GM19351 (cell line): Measurements from ENCODE around the gene NFKBIZ.

Experiments
- ATAC-seq: cut with Tn5 transposase; IDR thresholded peaks from one replicate; pipeline ENCODE4 v1.9.1; 2021; ENCODE audit warnings: mild to moderate bottlenecking, moderate library complexity; ENCODE audit not compliant: unreplicated experiment

The NFKBIZ gene, protein sequence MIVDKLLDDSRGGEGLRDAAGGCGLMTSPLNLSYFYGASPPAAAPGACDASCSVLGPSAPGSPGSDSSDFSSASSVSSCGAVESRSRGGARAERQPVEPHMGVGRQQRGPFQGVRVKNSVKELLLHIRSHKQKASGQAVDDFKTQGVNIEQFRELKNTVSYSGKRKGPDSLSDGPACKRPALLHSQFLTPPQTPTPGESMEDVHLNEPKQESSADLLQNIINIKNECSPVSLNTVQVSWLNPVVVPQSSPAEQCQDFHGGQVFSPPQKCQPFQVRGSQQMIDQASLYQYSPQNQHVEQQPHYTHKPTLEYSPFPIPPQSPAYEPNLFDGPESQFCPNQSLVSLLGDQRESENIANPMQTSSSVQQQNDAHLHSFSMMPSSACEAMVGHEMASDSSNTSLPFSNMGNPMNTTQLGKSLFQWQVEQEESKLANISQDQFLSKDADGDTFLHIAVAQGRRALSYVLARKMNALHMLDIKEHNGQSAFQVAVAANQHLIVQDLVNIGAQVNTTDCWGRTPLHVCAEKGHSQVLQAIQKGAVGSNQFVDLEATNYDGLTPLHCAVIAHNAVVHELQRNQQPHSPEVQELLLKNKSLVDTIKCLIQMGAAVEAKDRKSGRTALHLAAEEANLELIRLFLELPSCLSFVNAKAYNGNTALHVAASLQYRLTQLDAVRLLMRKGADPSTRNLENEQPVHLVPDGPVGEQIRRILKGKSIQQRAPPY

DNA sequence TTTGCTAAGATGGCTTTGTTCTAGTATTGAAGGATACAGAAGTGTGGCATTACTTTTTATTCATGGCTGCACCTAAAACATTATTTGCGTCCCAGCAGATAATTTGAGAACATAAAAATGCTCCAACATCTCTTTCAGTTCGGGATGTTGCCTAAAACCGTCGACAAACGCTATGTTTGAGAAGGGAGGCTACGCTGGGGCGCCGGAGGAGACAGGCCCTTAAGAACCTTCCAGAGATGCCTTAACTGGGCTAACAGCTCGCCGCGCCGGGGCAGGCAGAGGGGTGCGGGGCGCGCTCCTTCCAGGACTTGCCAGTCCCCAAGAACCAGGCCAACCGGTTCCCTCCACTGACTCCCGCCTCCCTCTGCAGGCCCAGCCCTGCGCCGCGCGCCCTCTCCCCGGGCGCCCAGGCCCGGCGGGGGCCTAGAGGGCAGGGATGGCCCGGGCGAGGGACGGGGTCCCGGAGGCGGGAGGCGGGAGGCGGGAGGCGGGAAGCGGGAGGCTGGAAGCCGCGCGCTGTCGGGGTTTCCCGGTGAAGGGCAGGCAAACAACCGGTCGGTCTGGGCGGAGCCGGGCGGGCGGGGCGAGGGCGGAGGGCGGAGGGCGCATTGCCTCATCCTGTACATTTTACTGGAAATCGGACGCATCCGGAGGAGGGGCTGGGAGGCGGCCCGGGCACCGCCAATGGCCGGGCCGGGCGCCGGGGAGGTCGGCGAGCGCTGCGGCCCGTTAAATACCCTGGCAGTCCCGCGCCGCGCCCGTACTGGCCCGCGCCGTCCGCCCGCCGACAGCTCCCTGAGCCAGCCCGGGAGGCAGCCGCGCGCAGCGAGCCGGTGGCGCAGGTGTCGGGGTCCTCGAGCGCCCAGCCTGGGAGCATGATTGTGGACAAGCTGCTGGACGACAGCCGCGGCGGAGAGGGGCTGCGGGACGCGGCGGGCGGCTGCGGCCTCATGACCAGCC lies at the start of gene NFKBIZ:
Gene NFKBIZ, plus strand, starts transcription at position 761 of the 960 bp plus-strand sequence. Its CDS starts 115 bp downstream, at position 876.
- ATAC-seq: peak; percentile 71

- no peak for ATAC-seq
These were observed 48.1 kb upstream of the NFKBIZ start for GRCh38 chr3:101801174-101801573.

GRCh38 chr3:101802179-101802578 lies 47.1 kb upstream of the NFKBIZ start:
- no peak for ATAC-seq

DNA sequence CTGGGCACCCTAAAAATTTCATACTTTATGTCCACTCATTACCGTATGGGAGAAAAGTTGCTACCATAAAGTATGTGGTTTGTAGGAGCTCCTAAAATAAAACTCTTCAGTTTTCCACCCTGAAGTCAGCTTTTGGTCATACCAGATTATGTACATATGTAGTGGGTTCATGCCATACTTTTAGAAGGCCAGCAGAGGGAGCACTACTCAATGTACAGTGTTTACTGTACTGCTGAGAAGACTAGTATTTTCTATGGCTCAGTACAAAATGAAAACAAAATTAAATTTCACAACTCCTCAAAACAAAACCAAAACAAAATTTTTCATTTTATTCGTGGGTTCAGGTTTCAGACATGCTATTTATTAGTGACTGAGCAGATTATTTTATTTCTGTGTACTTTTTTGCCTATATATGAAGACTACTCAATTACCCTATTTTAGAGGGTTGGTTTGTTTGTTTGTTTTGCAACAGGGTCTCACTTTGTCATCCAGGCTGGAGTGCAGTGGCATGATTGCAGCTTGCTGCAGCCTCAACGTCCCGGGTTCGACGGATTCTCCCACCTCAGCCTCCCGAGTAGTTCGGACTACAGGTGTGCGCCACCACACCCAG lies 46.0 kb upstream of the NFKBIZ start:
- ATAC-seq: peak; percentile 93

DNA sequence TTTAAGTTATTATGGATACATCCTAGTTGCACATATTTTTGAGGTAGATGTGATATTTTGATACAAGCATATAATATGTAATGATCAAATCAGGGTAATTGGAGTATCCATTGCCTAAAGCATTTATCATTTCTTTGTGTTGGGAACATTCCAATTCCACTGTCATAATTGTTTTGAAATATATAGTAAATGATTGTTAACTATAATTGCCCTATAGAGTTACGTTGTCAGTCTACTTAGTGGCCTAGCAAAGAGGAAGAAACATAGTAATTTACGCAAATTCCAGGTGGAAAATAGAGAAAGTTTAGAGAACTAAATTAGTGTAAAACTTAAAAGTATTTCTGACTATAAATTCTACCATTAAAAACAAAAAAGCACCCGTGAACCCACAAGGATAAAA lies 45.4 kb upstream of the NFKBIZ start:
- no peak for ATAC-seq

- no peak for ATAC-seq
These were observed 42.8 kb upstream of the NFKBIZ start for GRCh38 chr3:101806491-101806890.

DNA sequence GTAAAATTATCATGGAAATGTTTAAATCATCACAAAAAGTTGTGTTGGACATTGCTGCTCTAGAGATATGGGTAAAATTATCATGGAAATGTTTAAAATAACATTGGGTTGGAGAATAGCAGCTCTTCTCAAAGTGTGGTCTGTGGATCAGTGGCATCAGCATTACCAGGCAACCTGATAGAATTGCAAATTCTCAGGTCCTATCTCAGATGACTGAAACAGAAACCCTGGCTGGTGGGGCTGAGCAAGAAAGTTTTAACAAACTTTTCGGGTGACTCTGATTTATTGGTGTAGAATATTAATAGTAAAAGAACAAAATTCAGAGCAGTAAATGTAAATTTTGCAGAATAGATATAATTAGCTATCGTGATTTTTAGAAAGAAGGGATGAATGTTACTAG lies 41.4 kb upstream of the NFKBIZ start:
- peak; percentile 67 for ATAC-seq

DNA sequence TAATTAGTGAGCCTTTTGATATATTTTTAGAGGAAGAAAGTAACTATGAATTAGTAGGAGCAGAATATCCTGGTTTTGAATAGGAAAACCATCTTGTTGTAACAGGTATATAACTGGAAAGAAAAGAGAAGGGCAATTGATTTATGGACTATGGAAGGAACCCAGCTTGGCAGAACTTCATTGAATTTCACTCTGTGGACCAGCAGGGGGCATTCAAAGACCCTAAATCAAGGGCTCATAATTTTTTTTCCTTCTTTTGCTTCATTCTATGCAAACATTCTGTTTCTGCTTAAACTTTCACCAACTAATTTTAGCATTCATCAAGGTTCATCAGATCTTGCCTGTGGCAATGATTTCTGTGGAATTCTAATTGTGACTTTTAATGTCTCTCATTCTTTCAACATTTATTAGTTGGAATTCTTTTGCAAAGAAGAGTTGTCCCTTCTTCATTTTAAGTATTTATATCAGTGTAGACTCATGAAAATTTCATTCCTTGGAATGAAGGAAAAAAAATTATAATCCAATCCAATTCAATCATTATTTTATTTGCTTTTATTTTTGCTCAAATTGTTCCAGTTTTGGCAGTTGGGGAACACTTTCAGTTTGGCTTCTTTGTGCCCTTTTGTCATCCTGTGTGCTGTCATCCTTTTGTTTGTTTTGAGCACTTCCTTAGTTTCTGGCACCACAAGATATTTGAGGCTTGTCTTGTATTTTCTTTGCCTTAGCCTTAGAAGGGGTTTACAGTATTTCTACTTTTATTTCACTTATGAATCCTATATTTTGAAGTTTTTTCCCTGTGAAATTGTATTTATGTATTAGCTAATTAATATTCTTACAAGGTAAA lies 39.9 kb upstream of the NFKBIZ start:
- ATAC-seq: peak; percentile 38

DNA sequence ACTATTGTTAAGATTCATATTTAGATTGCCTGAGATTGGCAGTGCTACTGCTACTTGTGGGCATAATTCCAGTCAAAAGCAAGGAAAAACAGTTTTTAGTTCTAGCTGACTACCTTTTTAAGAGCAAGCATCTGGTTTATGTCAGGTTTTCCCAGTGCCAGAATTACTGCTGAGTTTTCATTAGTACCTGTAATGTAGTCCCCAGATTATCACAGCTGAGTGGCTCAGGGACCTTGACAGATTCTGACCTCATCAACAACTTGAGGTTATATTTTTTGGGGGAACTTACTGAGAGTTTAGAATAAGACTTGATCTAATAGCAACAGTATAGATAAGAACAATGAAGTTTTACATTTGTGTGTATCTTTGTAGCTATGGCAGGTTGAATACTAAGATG lies 39.3 kb upstream of the NFKBIZ start:
- no peak for ATAC-seq

DNA sequence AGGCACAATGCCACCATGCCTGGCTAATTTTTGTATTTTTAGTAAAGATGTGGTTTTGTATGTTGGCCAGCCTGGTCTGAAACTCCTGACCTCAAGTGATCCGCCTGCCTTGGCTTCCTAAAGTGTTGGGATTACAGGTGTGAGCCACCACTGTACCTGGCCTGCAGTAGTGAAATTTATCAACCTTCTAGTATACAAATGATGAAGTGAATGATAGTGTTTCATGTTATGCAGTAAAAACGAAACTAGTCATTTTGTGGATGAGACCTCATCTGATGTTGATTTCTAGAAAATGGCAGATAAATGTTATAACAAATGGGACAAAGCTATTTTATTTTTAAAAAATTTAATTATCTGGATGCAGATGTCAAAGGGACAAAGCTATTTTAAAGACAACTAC lies 37.4 kb upstream of the NFKBIZ start:
- ATAC-seq: peak; percentile 30

- no peak for ATAC-seq
These were observed 36.4 kb upstream of the NFKBIZ start for GRCh38 chr3:101812895-101813294.

- ATAC-seq: no peak
These were observed 35.4 kb upstream of the NFKBIZ start for GRCh38 chr3:101813817-101814440.

DNA sequence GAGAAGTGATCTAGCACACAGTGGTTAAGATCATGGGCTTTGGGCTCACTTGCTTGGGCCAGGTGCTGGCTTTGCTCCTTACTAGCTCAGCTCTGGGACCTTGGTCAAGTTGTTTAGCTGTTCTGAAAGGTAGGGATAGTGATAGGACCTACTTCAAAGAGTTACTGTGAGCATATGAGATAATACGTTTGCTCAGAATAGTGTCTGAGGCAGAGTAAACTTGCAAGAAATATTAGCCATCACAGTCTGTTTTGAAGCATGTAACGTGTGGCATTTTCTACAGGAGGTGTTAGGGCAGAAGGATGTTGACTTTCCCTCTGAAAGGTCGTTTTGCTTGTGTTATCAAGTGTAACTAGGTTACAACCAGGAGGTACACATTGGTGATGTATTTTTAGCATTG lies 34.5 kb upstream of the NFKBIZ start:
- ATAC-seq: no peak

DNA sequence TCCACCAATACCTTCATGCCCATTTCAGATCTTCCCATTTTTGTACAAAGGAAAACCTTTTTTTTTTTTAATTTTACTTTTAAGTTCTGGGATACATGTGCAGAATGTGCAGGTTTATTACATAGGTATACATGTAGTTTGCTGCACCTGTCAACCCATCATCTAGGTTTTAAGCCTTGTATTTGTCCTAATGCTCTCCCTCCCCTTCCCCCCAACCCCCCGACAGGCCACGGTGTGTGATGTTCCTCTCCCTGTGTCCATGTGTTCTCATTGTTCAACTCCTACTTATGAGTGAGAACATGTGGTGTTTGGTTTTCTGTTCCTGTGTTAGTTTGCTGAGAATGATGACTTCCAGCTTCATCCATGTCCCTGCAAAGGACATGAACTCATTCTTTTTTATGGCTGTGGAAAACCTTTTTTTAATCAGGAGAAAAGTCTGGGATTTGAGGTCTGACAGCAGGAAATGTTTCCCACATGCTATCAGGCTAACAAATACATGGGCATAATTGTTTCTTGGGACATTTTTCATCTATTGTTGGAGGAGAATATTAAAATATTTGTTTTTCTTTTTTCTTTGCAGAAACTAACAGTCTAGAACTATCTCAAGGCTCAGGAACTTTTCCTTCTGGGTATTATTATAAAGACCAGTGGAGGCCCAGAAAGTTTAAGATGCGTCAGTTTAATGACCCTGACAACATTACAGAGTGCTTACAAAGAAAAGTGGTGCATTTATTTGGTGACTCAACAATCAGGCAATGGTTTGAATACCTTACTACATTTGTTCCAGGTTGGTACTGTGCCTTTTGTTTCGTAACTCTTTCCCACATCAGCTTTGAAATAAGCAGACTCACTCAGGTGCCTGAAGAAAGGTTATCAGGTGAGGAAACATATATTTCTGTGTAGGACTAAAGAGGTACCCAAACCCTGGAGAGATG lies 32.8 kb upstream of the NFKBIZ start:
- ATAC-seq: no peak

DNA sequence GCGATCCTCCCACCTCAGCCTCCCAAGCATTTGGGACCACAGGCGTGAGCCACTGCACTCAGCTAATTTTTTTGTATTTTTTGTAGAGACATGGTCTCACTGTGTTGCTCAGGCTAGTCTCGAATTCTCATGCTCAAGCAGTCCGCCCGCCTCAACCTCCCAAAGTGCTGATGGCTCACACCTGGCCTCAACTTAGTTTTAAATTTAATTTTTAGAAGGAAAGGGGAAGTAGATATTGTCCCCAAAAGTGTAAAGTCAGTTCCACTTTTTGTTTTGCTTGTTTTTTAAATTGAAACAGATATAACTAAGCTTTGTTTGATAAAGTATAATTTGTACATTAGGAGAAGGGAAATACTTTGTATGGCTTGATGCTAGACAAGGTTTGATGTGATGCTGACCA lies 31.3 kb upstream of the NFKBIZ start:
- ATAC-seq: peak; percentile 37

DNA sequence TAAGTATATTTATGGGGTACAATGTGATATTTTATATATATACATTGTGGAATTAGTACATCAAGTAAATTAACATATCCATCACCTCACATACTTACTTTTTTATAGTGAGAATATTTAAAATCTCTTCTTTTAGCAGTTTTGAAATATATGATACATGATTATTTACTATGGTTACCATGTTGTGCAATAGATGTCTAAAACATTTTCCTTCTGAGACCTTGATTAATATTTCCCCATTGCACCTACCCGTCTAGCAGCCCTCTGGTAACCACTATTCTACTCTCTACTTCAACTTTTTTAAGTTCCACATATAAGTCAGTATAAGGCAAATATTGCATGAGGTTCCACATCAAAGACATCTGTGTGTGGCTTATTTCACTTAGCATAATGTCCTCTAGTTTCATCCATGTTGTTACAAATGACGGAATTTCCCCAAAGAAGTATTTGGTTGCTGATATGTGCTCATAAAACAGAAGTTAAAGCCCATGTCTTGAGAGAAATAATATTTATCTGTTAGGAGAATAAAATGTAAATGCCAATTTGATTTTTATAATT lies 29.6 kb upstream of the NFKBIZ start:
- peak; percentile 77 for ATAC-seq

GRCh38 chr3:101821503-101821902 lies 27.8 kb upstream of the NFKBIZ start:
- no peak for ATAC-seq

GRCh38 chr3:101823525-101823924 lies 25.8 kb upstream of the NFKBIZ start:
- ATAC-seq: no peak
